Loucy (cell line): Measurements from ENCODE around the gene CNNM1.

ENCODE experiments used
- H2AFZ ChIP-seq: fragments of 200-600 bp; sonication (generic); 2 replicates; pipeline ENCODE4 v1.6.0; 2016; ENCODE audit warnings: antibody characterized with exemption, mild to moderate bottlenecking, low read length, moderate library complexity
- H3F3A ChIP-seq: fragments of 200-600 bp; 2 replicates; pipeline ENCODE4 v1.6.0; 2016; ENCODE audit warnings: antibody characterized with exemption, low read depth, mild to moderate bottlenecking
- H3K27me3 ChIP-seq: fragments of 200-600 bp; sonication (generic); 2 replicates; pipeline ENCODE4 v1.6.1; 2014; ENCODE audit warnings: low read length, mild to moderate bottlenecking; ENCODE audit not compliant: insufficient read depth, poor library complexity, severe bottlenecking
- H3K36me3 ChIP-seq: fragments of 200-600 bp; sonication (generic); 2 replicates; pipeline ENCODE4 v1.6.1; 2016; ENCODE audit warnings: low read length; ENCODE audit not compliant: insufficient read depth
- H3K4me1 ChIP-seq: fragments of 200-600 bp; sonication (generic); 2 replicates; pipeline ENCODE4 v1.5.1; 2014; ENCODE audit warnings: low read length, mild to moderate bottlenecking; ENCODE audit not compliant: insufficient read depth, poor library complexity, severe bottlenecking
- H3K4me2 ChIP-seq: fragments of 200-600 bp; sonication (generic); 2 replicates; pipeline ENCODE4 v1.6.0; 2014; ENCODE audit warnings: antibody characterized with exemption, low read length, low read depth, mild to moderate bottlenecking; ENCODE audit not compliant: poor library complexity, severe bottlenecking
- H3K4me3 ChIP-seq: fragments of 200-600 bp; sonication (generic); 2 replicates; pipeline ENCODE4 v1.5.1; 2014; ENCODE audit warnings: low read length, mild to moderate bottlenecking, mixed read lengths; ENCODE audit not compliant: poor library complexity, severe bottlenecking
- H3K79me2 ChIP-seq: fragments of 200-600 bp; sonication (generic); 2 replicates; pipeline ENCODE4 v1.6.1; 2014; ENCODE audit warnings: low read length; ENCODE audit not compliant: insufficient read depth
- H3K9ac ChIP-seq: fragments of 200-600 bp; sonication (generic); 2 replicates; pipeline ENCODE4 v1.6.0; 2014; ENCODE audit warnings: mild to moderate bottlenecking, low read depth, low read length, moderate library complexity; ENCODE audit not compliant: poor library complexity, severe bottlenecking
- H3K9me2 ChIP-seq: fragments of 200-600 bp; sonication (generic); replicated peaks from 2 replicates; pipeline ENCODE4 v1.6.1; 2016; ENCODE audit warnings: low read depth, low read length, mixed read lengths
- H3K9me3 ChIP-seq: fragments of 200-600 bp; sonication (generic); 2 replicates; pipeline ENCODE4 v1.6.1; 2014; ENCODE audit warnings: mild to moderate bottlenecking, antibody characterized with exemption, low read length, low read depth; ENCODE audit not compliant: insufficient read depth
- H4K20me1 ChIP-seq: fragments of 200-600 bp; sonication (generic); 2 replicates; pipeline ENCODE4 v1.6.0; 2014; ENCODE audit warnings: antibody characterized with exemption, low read length, mild to moderate bottlenecking; ENCODE audit not compliant: insufficient read depth, poor library complexity, severe bottlenecking
- CTCF ChIP-seq: fragments of 200-600 bp; sonication (generic); conservative IDR thresholded peaks from 2 replicates; pipeline ENCODE4 v1.5.1; 2014; ENCODE audit warnings: mild to moderate bottlenecking, antibody characterized with exemption, low read length
- EZH2phosphoT487 ChIP-seq: fragments of 200-600 bp; IDR thresholded peaks from 2 replicates; pipeline ENCODE4 v1.6.1; 2018; ENCODE audit warnings: antibody characterized with exemption, mild to moderate bottlenecking, moderate library complexity, borderline replicate concordance

Gene CNNM1

GRCh38 chr10:99285881-99286280 is 43.3 kb upstream of the CNNM1 start:
- Histone ChIP-seq H3K9ac (no peak overlapping the region), H4K20me1 (no peaks in the 10 kb centered on the region), H3K4me2 (no peak overlapping the region), H3K36me3 (no peaks in the 10 kb centered on the region), H3F3A (no peaks in the 10 kb centered on the region), H3K9me2 (no peaks in the 10 kb centered on the region), H3K27me3 (no peaks in the 10 kb centered on the region), H3K9me3 (no peaks in the 10 kb centered on the region), H2AFZ (no peak overlapping the region), H3K4me3 (no peak overlapping the region), H3K79me2 (no peaks in the 10 kb centered on the region), H3K4me1 (no peaks in the 10 kb centered on the region)
- TF ChIP-seq CTCF = no peak
- no peak for TF ChIP-seq EZH2phosphoT487

GRCh38 chr10:99290306-99290705 is 38.9 kb upstream of the CNNM1 start:
- no peaks in the 10 kb centered on the region for H3K9me2 ChIP-seq
- H3K36me3 ChIP-seq = no peaks in the 10 kb centered on the region
- H2AFZ ChIP-seq = no peak overlapping the region
- no peak overlapping the region for H3K4me2 ChIP-seq
- H3K4me3 ChIP-seq = no peak overlapping the region
- no peaks in the 10 kb centered on the region for H4K20me1 ChIP-seq
- TF ChIP-seq EZH2phosphoT487 = no peak
- no peak for TF ChIP-seq CTCF
- H3K4me1 ChIP-seq = no peaks in the 10 kb centered on the region
- H3K27me3 ChIP-seq = no peaks in the 10 kb centered on the region
- no peaks in the 10 kb centered on the region for H3F3A ChIP-seq
- no peaks in the 10 kb centered on the region for H3K79me2 ChIP-seq
- no peaks in the 10 kb centered on the region for H3K9me3 ChIP-seq
- no peak overlapping the region for H3K9ac ChIP-seq

- H3K79me2 ChIP-seq = no peaks in the 10 kb centered on the region
- TF ChIP-seq CTCF = no peak
- TF ChIP-seq EZH2phosphoT487 = no peak
- no peaks in the 10 kb centered on the region for H3K9me2 ChIP-seq
- H3K4me3 ChIP-seq = no peak overlapping the region
- H3K27me3 ChIP-seq = no peaks in the 10 kb centered on the region
- H4K20me1 ChIP-seq = no peaks in the 10 kb centered on the region
- H3K9me3 ChIP-seq = no peaks in the 10 kb centered on the region
- no peaks in the 10 kb centered on the region for H3F3A ChIP-seq
- H3K4me2 ChIP-seq = no peak overlapping the region
- H2AFZ ChIP-seq = no peak overlapping the region
- H3K4me1 ChIP-seq = no peaks in the 10 kb centered on the region
- no peak overlapping the region for H3K9ac ChIP-seq
- no peaks in the 10 kb centered on the region for H3K36me3 ChIP-seq
Observed at GRCh38 chr10:99292159-99292558, 37.0 kb upstream of the CNNM1 start.
